NOMO-1 (cell line): ENCODE measurements around the gene POLR3H.

Experiments
- DNase-seq, 2 experiments: peaks; one replicate each; lab custom pipeline; 2025; ENCODE audit not compliant: unreplicated experiment in 2 of 2; lab: John Stamatoyannopoulos, UW

Gene POLR3H

GRCh38 chr22:41522813-41523212 is 21.5 kb downstream of the POLR3H start:
- no peak for DNase-seq

- no peak for DNase-seq
Observed at GRCh38 chr22:41521126-41521525, 23.1 kb downstream of the POLR3H start.

- no peak for DNase-seq
Observed at GRCh38 chr22:41518048-41518347, 26.3 kb downstream of the POLR3H start.

- no peak for DNase-seq
Observed at GRCh38 chr22:41517172-41518047, 26.9 kb downstream of the POLR3H start.

GRCh38 chr22:41516462-41516861 is 27.8 kb downstream of the POLR3H start:
- no peak for DNase-seq

GRCh38 chr22:41513391-41513790 is 30.9 kb downstream of the POLR3H start:
- DNase-seq = no peak

GRCh38 chr22:41512421-41513194 is 31.7 kb downstream of the POLR3H start:
- no peak for DNase-seq

- no peak for DNase-seq
Observed at GRCh38 chr22:41511521-41511968, 32.7 kb downstream of the POLR3H start.

DNA sequence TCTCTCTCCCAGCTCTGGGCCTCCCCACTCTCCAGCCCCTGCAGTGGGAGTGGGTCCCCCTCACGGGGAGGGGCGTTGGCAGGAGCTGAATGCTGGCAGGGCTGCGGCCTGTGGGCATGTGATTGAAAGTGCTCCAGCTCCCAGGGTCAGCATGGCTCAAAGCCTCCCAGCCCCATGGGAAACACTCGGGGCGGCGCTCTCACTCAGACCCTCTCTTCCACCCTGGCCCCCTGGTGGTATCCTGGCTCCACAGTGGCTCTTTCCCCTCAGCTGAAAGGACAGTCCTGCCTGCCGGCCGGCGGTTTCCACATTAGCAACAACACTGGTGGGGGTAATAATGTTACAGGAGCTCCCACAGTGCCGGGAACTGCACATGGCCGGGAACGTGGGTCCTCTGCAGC is 35.5 kb downstream of the POLR3H start:
- no peak for DNase-seq

GRCh38 chr22:41507330-41508063 is 36.8 kb downstream of the POLR3H start:
- DNase-seq = no peak

DNA sequence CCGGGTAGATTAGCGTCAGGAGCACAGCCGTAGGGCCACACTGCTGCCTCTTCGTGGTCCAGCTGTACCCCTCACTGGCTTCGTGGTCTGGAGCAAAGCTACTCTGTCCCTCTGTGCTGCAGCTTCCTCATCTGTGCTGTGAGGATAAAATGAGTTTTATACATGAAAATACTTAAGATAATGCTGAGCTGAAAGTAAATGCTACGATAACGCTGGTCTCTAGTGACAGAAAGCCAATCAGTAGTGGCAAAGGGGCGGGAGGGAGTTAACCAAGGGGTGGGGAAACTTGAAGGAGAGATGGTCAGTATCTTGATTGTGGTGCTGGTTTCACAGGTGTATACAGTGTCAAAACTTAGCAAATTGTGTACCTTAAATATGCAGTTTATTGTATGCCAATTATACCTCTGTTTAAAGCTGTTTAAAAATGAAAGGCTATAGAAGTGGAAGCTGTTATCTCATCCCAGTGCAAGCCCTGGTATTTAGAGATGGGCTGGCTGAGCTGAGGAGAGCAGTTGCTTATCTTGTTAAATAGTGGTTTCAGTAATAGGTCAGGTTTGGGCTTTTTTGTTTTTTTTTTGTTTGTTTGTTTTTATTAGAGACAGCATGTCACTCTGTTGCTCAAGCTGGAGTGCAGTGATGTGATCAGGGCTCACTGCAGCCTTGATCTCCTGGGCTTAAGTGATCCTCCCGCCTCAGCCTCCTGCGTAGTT is 38.6 kb downstream of the POLR3H start:
- DNase-seq = no peak

DNA sequence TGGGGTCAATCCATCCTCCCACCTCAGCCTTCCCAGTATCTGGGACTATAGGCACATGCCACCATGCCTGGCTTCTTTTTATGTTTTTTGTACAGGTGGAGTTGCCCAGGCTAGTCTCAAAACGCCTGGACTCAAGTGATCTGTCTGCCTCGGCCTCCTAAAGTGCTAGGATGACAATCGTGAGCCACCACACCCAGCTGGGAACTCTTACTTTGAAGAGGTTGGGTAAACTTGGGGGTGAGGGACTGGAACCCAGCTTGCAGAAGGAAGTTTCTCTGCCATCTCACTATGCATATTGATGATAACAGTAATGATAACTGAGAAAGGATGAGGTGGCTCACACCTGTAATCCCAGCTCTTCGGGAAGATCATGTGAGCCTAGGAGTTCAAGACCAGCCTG is 39.5 kb downstream of the POLR3H start:
- no peak for DNase-seq

DNA sequence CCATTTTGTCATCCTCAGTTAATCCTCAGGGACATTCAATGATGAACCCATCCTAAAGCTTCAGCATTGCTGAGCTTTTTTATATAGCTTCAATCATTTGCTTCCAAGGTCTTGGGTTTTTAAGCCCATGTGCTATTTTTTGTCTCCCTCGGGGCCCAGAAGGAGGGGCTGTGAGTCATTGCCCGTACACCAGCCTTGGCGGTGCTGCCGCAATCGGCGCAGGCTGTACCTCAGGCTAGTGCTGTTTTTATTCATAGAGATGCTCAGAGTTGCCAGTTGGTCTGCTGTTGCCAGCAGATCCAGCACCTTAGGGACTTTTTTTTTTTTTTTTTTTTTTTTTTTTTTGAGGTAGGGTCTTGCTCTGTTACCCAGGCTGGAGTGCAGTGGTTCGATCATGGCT is 39.9 kb downstream of the POLR3H start:
- DNase-seq = no peak

DNA sequence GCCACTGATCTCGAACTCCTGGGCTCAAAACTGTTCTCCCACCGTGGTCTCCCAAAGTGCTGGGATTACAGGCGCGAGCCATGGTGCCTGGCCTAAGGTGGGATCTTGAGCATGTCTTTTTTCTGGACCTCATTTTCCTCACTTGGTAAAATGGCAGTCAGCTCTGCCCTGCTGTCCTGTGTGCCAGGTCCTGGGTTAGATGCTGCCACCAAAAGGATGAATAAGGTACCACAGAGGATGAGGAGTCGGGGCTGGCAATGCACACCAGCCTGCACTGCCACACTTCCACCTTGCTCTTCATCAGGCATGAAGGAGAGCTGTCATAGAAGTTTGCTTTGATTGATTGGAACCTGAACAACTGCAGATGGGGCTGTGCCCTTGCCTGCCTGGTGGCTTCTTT is 43.1 kb downstream of the POLR3H start:
- DNase-seq = no peak

GRCh38 chr22:41500303-41500702 is 44.0 kb downstream of the POLR3H start:
- DNase-seq = no peak

- DNase-seq = no peak
Observed at GRCh38 chr22:41499624-41500280, 44.5 kb downstream of the POLR3H start.

DNA sequence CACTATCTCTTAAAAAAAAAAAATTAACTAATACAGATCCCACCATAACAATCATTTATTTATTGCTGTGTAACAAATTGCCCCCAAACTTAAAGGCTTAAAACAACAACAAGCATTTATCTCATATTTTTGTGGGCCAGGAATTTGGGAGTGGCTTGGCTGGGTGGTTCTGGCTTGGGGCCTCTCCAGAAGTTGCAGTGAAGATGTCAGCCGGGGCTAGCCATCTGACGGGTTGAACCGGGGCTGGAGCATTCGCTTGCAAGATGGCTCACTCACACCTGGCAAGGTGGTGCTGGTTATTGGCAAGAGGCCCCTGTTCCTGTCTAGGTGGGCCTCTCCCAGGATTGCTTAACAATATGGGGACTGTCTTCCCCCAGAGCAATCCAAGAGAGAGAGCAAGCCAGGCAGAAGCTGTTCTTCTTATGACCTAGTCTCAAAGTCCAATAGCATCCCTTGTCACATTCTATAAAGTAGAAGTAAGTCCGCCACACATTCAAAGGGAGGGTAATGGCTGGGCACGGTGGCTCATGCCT is 45.9 kb downstream of the POLR3H start:
- no peak for DNase-seq

DNA sequence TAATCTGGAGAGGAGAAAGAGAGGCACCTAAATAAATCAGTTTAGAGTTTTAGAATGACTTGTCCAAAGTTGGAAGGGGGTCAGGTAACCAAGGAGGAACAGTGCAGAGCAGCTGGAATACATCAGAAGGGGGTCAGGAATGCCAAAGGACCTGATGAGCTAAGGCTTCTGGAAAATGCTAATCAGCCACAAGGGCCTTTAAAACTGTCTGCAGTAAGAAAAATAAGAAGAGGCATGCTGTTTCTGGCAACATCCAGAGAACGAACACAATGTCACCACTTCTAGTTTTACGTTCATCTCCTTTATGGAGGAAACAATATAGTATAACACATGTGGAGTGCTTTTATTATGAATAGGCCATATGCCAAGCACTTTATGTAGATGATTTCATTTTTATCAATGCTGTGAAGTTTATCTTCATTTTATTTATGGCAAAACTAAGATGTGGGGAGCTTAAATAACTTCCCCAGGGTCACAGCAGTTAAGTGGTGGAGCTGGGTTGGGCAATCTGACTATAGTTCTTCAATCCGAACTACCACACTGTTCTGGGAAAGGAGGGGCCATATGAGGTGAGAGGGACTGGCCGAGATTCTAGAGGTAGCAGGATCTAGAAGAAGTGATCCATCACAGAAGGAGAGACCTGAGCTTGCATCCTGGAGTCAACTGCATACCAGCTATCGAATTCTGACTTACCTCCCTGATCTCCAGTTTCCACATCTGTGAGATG is 52.7 kb downstream of the POLR3H start:
- DNase-seq = no peak

GRCh38 chr22:41488596-41489385 is 55.5 kb downstream of the POLR3H start:
- no peak for DNase-seq
